ENCODE results near the gene STRN.

STRN gene

DNA sequence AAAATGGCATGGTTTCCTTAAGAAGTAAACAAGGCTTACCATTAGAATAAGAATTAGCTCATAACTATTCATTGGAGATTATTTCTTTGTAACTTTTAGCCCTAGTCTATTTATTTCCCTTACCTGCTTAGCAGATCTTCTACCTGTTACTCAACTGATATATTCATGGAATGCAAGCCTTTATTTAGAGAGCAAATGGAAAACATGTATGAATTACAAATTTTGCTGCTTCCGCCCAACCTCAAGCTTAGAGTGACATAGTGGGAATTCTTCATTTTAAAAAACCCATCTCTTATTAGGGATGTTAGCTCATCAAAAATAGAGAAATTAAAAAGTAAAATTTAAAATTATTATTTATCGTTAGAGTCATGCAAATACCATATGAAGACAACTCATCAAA, 110.9 kb downstream of the STRN start (continued):
- TF ChIP-seq CSRNP3 (CRISPR knock-in tag; IDR thresholded peaks at IDR 0.05): no peak
- TF ChIP-seq, protein P1, sequence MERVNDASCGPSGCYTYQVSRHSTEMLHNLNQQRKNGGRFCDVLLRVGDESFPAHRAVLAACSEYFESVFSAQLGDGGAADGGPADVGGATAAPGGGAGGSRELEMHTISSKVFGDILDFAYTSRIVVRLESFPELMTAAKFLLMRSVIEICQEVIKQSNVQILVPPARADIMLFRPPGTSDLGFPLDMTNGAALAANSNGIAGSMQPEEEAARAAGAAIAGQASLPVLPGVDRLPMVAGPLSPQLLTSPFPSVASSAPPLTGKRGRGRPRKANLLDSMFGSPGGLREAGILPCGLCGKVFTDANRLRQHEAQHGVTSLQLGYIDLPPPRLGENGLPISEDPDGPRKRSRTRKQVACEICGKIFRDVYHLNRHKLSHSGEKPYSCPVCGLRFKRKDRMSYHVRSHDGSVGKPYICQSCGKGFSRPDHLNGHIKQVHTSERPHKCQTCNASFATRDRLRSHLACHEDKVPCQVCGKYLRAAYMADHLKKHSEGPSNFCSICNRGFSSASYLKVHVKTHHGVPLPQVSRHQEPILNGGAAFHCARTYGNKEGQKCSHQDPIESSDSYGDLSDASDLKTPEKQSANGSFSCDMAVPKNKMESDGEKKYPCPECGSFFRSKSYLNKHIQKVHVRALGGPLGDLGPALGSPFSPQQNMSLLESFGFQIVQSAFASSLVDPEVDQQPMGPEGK (CRISPR knock-in tag; IDR thresholded peaks at IDR 0.05; ENCODE audit: borderline replicate concordance): no peak
- TF ChIP-seq, protein P2, sequence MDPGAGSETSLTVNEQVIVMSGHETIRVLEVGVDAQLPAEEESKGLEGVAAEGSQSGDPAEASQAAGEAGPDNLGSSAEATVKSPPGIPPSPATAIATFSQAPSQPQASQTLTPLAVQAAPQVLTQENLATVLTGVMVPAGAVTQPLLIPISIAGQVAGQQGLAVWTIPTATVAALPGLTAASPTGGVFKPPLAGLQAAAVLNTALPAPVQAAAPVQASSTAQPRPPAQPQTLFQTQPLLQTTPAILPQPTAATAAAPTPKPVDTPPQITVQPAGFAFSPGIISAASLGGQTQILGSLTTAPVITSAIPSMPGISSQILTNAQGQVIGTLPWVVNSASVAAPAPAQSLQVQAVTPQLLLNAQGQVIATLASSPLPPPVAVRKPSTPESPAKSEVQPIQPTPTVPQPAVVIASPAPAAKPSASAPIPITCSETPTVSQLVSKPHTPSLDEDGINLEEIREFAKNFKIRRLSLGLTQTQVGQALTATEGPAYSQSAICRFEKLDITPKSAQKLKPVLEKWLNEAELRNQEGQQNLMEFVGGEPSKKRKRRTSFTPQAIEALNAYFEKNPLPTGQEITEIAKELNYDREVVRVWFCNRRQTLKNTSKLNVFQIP (CRISPR knock-in tag; IDR thresholded peaks at IDR 0.05; ENCODE audit: borderline replicate concordance, low read depth): no peak
- no peak for TF ChIP-seq ZNF70 (CRISPR knock-in tag; IDR thresholded peaks at IDR 0.05)

GRCh38 chr2:36854241-36854640, 112.1 kb downstream of the STRN start:
- TF ChIP-seq ARNTL (CRISPR knock-in tag; IDR thresholded peaks at IDR 0.05; ENCODE audit: borderline replicate concordance, low read depth) (no peak), OSR1 (CRISPR knock-in tag; IDR thresholded peaks at IDR 0.05) (no peak), ZNF70 (CRISPR knock-in tag; IDR thresholded peaks at IDR 0.05) (no peak), CSRNP3 (CRISPR knock-in tag; IDR thresholded peaks at IDR 0.05) (no peak), ISL1 (CRISPR knock-in tag; IDR thresholded peaks at IDR 0.05) (no peak)
- no peak for ATAC-seq

- TF ChIP-seq TCF4 (CRISPR knock-in tag; IDR thresholded peaks at IDR 0.05; ENCODE audit: borderline replicate concordance): no peak
- no peak for TF ChIP-seq ZNF8 (CRISPR knock-in tag; IDR thresholded peaks at IDR 0.05)
- no peak for TF ChIP-seq ZFP30 (CRISPR knock-in tag; IDR thresholded peaks at IDR 0.05)
- no peak for TF ChIP-seq CSDC2 (CRISPR knock-in tag; IDR thresholded peaks at IDR 0.05)
- TF ChIP-seq, protein P3, sequence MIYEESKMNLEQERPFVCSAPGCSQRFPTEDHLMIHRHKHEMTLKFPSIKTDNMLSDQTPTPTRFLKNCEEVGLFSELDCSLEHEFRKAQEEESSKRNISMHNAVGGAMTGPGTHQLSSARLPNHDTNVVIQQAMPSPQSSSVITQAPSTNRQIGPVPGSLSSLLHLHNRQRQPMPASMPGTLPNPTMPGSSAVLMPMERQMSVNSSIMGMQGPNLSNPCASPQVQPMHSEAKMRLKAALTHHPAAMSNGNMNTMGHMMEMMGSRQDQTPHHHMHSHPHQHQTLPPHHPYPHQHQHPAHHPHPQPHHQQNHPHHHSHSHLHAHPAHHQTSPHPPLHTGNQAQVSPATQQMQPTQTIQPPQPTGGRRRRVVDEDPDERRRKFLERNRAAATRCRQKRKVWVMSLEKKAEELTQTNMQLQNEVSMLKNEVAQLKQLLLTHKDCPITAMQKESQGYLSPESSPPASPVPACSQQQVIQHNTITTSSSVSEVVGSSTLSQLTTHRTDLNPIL (CRISPR knock-in tag; IDR thresholded peaks at IDR 0.05; ENCODE audit: low read depth): no peak
- no peak for TF ChIP-seq RARB (CRISPR knock-in tag; IDR thresholded peaks at IDR 0.05)
- TF ChIP-seq OSR1 (CRISPR knock-in tag; IDR thresholded peaks at IDR 0.05): no peak
- TF ChIP-seq, protein P1 (CRISPR knock-in tag; IDR thresholded peaks at IDR 0.05; ENCODE audit: borderline replicate concordance): no peak
- TF ChIP-seq TOX (CRISPR knock-in tag; IDR thresholded peaks at IDR 0.05; ENCODE audit: borderline replicate concordance): no peak
- TF ChIP-seq CSRNP3 (CRISPR knock-in tag; IDR thresholded peaks at IDR 0.05): no peak
- TF ChIP-seq, protein P2 (CRISPR knock-in tag; IDR thresholded peaks at IDR 0.05; ENCODE audit: borderline replicate concordance, low read depth): no peak
- TF ChIP-seq ARNTL (CRISPR knock-in tag; IDR thresholded peaks at IDR 0.05; ENCODE audit: borderline replicate concordance, low read depth): no peak
- no peak for TF ChIP-seq PPARA (CRISPR knock-in tag; IDR thresholded peaks at IDR 0.05; ENCODE audit: borderline replicate concordance)
- TF ChIP-seq BACH2 (CRISPR knock-in tag; IDR thresholded peaks at IDR 0.05; ENCODE audit: borderline replicate concordance): no peak
- ATAC-seq: no peak
Measured at GRCh38 chr2:36849265-36849664, 117.1 kb downstream of the STRN start.
